HG02610 (cell line): ENCODE data around the gene MEGF11.

Experiments used
- ATAC-seq: cut with Tn5 transposase; IDR thresholded peaks from one replicate; pipeline ENCODE4 v1.9.1; 2021; ENCODE audit warnings: mild to moderate bottlenecking, moderate library complexity; ENCODE audit not compliant: unreplicated experiment

MEGF11 gene

GRCh38 chr15:66148187-66148586 lies 105.4 kb downstream of the MEGF11 start:
- ATAC-seq, result no peak

GRCh38 chr15:66147440-66147839 lies 106.1 kb downstream of the MEGF11 start:
- ATAC-seq, result no peak

GRCh38 chr15:66145726-66146182 lies 107.8 kb downstream of the MEGF11 start:
- ATAC-seq, result no peak

GRCh38 chr15:66144978-66145725 lies 108.4 kb downstream of the MEGF11 start:
- ATAC-seq, result no peak

- ATAC-seq, result no peak
Observed at GRCh38 chr15:66142285-66142684, 111.3 kb downstream of the MEGF11 start.

GRCh38 chr15:66139591-66140207 lies 113.9 kb downstream of the MEGF11 start:
- ATAC-seq, result no peak

GRCh38 chr15:66138892-66139590 lies 114.5 kb downstream of the MEGF11 start:
- no peak for ATAC-seq

- ATAC-seq, result no peak
Observed at GRCh38 chr15:66138096-66138783, 115.3 kb downstream of the MEGF11 start.

- ATAC-seq, result no peak
Observed at GRCh38 chr15:66136948-66137347, 116.6 kb downstream of the MEGF11 start.

- ATAC-seq, result no peak
Observed at GRCh38 chr15:66135664-66136063, 117.9 kb downstream of the MEGF11 start.

- ATAC-seq, result no peak
Observed at GRCh38 chr15:66134284-66134683, 119.3 kb downstream of the MEGF11 start.

GRCh38 chr15:66133247-66133885 lies 120.2 kb downstream of the MEGF11 start:
- ATAC-seq, result no peak

GRCh38 chr15:66132251-66132816 lies 121.2 kb downstream of the MEGF11 start:
- no peak for ATAC-seq

- ATAC-seq, result no peak
Observed at GRCh38 chr15:66131831-66132230, 121.7 kb downstream of the MEGF11 start.

- no peak for ATAC-seq
Observed at GRCh38 chr15:66131200-66131599, 122.3 kb downstream of the MEGF11 start.

GRCh38 chr15:66130496-66131034 lies 123.0 kb downstream of the MEGF11 start:
- no peak for ATAC-seq

GRCh38 chr15:66129586-66129985 lies 124.0 kb downstream of the MEGF11 start:
- no peak for ATAC-seq

- ATAC-seq, result no peak
Observed at GRCh38 chr15:66128116-66128680, 125.4 kb downstream of the MEGF11 start.

- ATAC-seq, result no peak
Observed at GRCh38 chr15:66126456-66126855, 127.1 kb downstream of the MEGF11 start.

GRCh38 chr15:66126031-66126441 lies 127.5 kb downstream of the MEGF11 start:
- no peak for ATAC-seq
